ENCODE measurements around the gene FAF1. TPM values are rescaled to one million over a fixed set of nuclear protein-coding genes. Genes with fewer than 3 reads are reported as not detected.

FAF1 gene
- total RNA-seq, 2 donors from 2014 or later: 17.8 to 27.5 TPM

GRCh38 chr1:50861772-50862171 lies 98.3 kb downstream of the FAF1 start:
- H3K27ac ChIP-seq: no peak overlapping the region
- DNase-seq: no peak
- TF ChIP-seq POLR2A (IDR thresholded peaks at IDR 0.05) (no peak), CTCF (IDR thresholded peaks at IDR 0.05) (no peak)
- no peaks in the 10 kb centered on the region for H3K36me3 ChIP-seq (replicated peaks in 1 of 2; ENCODE audit: insufficient read depth in 1 of 2, low read depth in 2 of 2)
- WGBS, 2 donors: 47 to 60% methylated on average over 1 of the region's 1 CpG
- H3K4me3 ChIP-seq: no peak overlapping the region
- H3K4me1 ChIP-seq: no peaks in the 10 kb centered on the region
- intact Hi-C loops (cut with DNase I): no loop called here
- peaks cover 0 to 3% (median 0%) of the 10 kb centered on the region in 3 donors for H3K9me3 ChIP-seq
- H3K27me3 ChIP-seq: no peaks in the 10 kb centered on the region
- ATAC-seq: no peak

- intact Hi-C loops (cut with DNase I): no loop called here
- H3K36me3 ChIP-seq (replicated peaks in 1 of 2; ENCODE audit: insufficient read depth in 1 of 2, low read depth in 2 of 2): no peaks in the 10 kb centered on the region
- no peak overlapping the region for H3K27ac ChIP-seq
- DNase-seq: no peak
- H3K27me3 ChIP-seq: no peaks in the 10 kb centered on the region
- no peak for ATAC-seq
- H3K4me3 ChIP-seq: no peak overlapping the region
- 94 to 96% methylated on average over 4 of the region's 4 CpGs for WGBS, 2 donors
- TF ChIP-seq POLR2A (IDR thresholded peaks at IDR 0.05) (no peak), CTCF (IDR thresholded peaks at IDR 0.05) (no peak)
- peaks cover 0 to 3% (median 0%) of the 10 kb centered on the region in 3 donors for H3K9me3 ChIP-seq
- H3K4me1 ChIP-seq: no peaks in the 10 kb centered on the region
Measured at GRCh38 chr1:50860702-50861101, 99.4 kb downstream of the FAF1 start.

- ATAC-seq (no peak), DNase-seq (no peak)
- no peaks in the 10 kb centered on the region for H3K36me3 ChIP-seq (replicated peaks in 1 of 2; ENCODE audit: insufficient read depth in 1 of 2, low read depth in 2 of 2)
- H3K4me3 ChIP-seq: no peak overlapping the region
- H3K27ac ChIP-seq: no peak overlapping the region
- intact Hi-C loops (cut with DNase I): no loop called here
- H3K9me3 ChIP-seq: peaks cover 0 to 3% (median 0%) of the 10 kb centered on the region in 3 donors
- H3K27me3 ChIP-seq: no peaks in the 10 kb centered on the region
- H3K4me1 ChIP-seq: no peaks in the 10 kb centered on the region
- TF ChIP-seq POLR2A (IDR thresholded peaks at IDR 0.05) (no peak), CTCF (IDR thresholded peaks at IDR 0.05) (no peak)
- 96 to 98% methylated on average over 2 of the region's 2 CpGs for WGBS, 2 donors
Measured at GRCh38 chr1:50860256-50860655, 99.8 kb downstream of the FAF1 start.

- DNase-seq (no peak), ATAC-seq (no peak)
- TF ChIP-seq POLR2A (IDR thresholded peaks at IDR 0.05) (no peak), CTCF (IDR thresholded peaks at IDR 0.05) (no peak)
- Histone ChIP-seq H3K27me3 (no peaks in the 10 kb centered on the region), H3K36me3 (replicated peaks in 1 of 2; ENCODE audit: insufficient read depth in 1 of 2, low read depth in 2 of 2) (no peaks in the 10 kb centered on the region), H3K4me1 (no peaks in the 10 kb centered on the region), H3K4me3 (no peak overlapping the region), H3K9me3 (peaks cover 0 to 3% (median 0%) of the 10 kb centered on the region in 3 donors), H3K27ac (no peak overlapping the region)
- intact Hi-C loops (cut with DNase I): no loop called here
- 97 to 100% methylated on average over 1 of the region's 1 CpG for WGBS, 2 donors
Measured at GRCh38 chr1:50859657-50860056, 100.4 kb downstream of the FAF1 start.

GRCh38 chr1:50858761-50859160 lies 101.3 kb downstream of the FAF1 start:
- H3K27me3 ChIP-seq: no peaks in the 10 kb centered on the region
- no peak overlapping the region for H3K27ac ChIP-seq
- H3K36me3 ChIP-seq (replicated peaks in 1 of 2; ENCODE audit: insufficient read depth in 1 of 2, low read depth in 2 of 2): no peaks in the 10 kb centered on the region
- H3K4me1 ChIP-seq: peaks cover under 1% of the 10 kb centered on the region
- intact Hi-C loops (cut with DNase I): no loop called here
- ATAC-seq (no peak), DNase-seq (no peak)
- no peak for TF ChIP-seq CTCF (IDR thresholded peaks at IDR 0.05)
- TF ChIP-seq POLR2A (IDR thresholded peaks at IDR 0.05): no peak
- H3K9me3 ChIP-seq: peaks cover 0 to 3% (median 0%) of the 10 kb centered on the region in 3 donors
- no peak overlapping the region for H3K4me3 ChIP-seq
- WGBS, 2 donors: 100% methylated on average over 1 of the region's 1 CpG
